GM18858 (cell line): ENCODE data around the gene CEACAM19.
"Not testable (repeated sequence)": the region's sequence is repeated elsewhere in the genome, so short reads cannot be mapped to it uniquely, and the experiment has no call there.

ENCODE experiments used
- ATAC-seq: cut with Tn5 transposase; IDR thresholded peaks from one replicate; pipeline ENCODE4 v1.9.1; 2021; ENCODE audit not compliant: unreplicated experiment

The CEACAM19 gene

GRCh38 chr19:44645407-44646048, 25.8 kb upstream of the CEACAM19 start:
- ATAC-seq = no peak

- ATAC-seq = no peak
These were observed 25.2 kb upstream of the CEACAM19 start for GRCh38 chr19:44646049-44646416.

GRCh38 chr19:44647144-44647543, 24.1 kb upstream of the CEACAM19 start:
- ATAC-seq = no peak

GRCh38 chr19:44648631-44649251, 22.5 kb upstream of the CEACAM19 start:
- no peak for ATAC-seq

- no peak for ATAC-seq
These were observed 21.6 kb upstream of the CEACAM19 start for GRCh38 chr19:44649578-44650145.

- ATAC-seq = no peak
These were observed 17.9 kb upstream of the CEACAM19 start for GRCh38 chr19:44653343-44653742.

- no peak for ATAC-seq
These were observed 17.1 kb upstream of the CEACAM19 start for GRCh38 chr19:44653977-44654774.

- no peak for ATAC-seq
These were observed 13.9 kb upstream of the CEACAM19 start for GRCh38 chr19:44657211-44657921.

GRCh38 chr19:44658069-44658733, 13.1 kb upstream of the CEACAM19 start:
- ATAC-seq = no peak

- ATAC-seq = no peak
These were observed 11.2 kb upstream of the CEACAM19 start for GRCh38 chr19:44660081-44660480.

- ATAC-seq = no peak
These were observed 10.1 kb upstream of the CEACAM19 start for GRCh38 chr19:44661205-44661604.

GRCh38 chr19:44661904-44662303, 9.4 kb upstream of the CEACAM19 start:
- ATAC-seq = no peak

- no peak for ATAC-seq
These were observed 8.4 kb upstream of the CEACAM19 start for GRCh38 chr19:44662691-44663385.

GRCh38 chr19:44663996-44664395, 7.3 kb upstream of the CEACAM19 start:
- ATAC-seq = no peak

- ATAC-seq = no peak
These were observed 6.3 kb upstream of the CEACAM19 start for GRCh38 chr19:44664976-44665375.

- ATAC-seq = no peak
These were observed 4.3 kb upstream of the CEACAM19 start for GRCh38 chr19:44666852-44667556.

- no peak for ATAC-seq
These were observed 2.1 kb upstream of the CEACAM19 start for GRCh38 chr19:44668985-44669764.

- not testable (repeated sequence) for ATAC-seq
These were observed 1.3 kb upstream of the CEACAM19 start for GRCh38 chr19:44670027-44670426.

GRCh38 chr19:44672226-44672625, 944 bp downstream of the CEACAM19 start:
- ATAC-seq = no peak
